Measurements from ENCODE around the gene ZNF346. TPM values are rescaled to one million over a fixed set of nuclear protein-coding genes. Genes with fewer than 3 reads are reported as not detected.

The ZNF346 gene
- total and polyA plus RNA-seq, 3 donors from 2014 or later, result 19.2 to 31.7 (median 31.1) TPM

DNA sequence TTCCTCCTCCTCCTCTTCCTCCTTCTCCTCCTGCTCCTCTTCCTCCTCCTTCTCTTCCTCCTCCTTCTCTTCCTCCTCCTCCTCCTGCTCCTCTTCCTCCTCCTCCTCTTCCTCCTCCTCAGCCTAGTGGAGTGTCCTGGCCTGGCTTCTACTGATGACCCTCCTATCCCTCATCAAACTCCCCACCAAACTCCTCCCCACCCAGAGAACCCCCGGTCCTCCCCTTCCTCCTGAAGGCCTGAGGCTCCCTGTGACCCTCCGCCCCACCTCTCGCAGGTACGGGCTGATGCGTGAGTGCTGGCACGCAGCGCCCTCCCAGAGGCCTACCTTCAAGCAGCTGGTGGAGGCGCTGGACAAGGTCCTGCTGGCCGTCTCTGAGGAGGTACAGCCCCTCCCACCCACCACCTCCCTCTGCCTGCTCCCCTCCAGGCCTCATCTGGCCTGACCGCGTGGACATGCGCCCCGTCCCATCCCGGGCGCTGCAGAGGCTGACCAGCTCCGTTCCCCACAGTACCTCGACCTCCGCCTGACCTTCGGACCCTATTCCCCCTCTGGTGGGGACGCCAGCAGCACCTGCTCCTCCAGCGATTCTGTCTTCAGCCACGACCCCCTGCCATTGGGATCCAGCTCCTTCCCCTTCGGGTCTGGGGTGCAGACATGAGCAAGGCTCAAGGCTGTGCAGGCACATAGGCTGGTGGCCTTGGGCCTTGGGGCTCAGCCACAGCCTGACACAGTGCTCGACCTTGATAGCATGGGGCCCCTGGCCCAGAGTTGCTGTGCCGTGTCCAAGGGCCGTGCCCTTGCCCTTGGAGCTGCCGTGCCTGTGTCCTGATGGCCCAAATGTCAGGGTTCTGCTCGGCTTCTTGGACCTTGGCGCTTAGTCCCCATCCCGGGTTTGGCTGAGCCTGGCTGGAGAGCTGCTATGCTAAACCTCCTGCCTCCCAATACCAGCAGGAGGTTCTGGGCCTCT is 74.8 kb downstream of the ZNF346 start:
- Histone ChIP-seq H3K4me1 (peaks cover 15% of the 10 kb centered on the region), H3K27ac (no peak overlapping the region), H3K36me3 (ENCODE audit: low read depth, missing control alignments) (no peaks in the 10 kb centered on the region), H3K9me3 (no peaks in the 10 kb centered on the region), H3K4me3 (no peak overlapping the region), H3K27me3 (no peaks in the 10 kb centered on the region)
- intact Hi-C loops (cut with DNase I; ENCODE audit: low total_unique reads), result no loop called here
- WGBS, 2 donors, result 87 to 93% methylated on average over 17 to 30 of the region's 30 CpGs
- DNase-seq, result no peak
- TF ChIP-seq, protein P1, sequence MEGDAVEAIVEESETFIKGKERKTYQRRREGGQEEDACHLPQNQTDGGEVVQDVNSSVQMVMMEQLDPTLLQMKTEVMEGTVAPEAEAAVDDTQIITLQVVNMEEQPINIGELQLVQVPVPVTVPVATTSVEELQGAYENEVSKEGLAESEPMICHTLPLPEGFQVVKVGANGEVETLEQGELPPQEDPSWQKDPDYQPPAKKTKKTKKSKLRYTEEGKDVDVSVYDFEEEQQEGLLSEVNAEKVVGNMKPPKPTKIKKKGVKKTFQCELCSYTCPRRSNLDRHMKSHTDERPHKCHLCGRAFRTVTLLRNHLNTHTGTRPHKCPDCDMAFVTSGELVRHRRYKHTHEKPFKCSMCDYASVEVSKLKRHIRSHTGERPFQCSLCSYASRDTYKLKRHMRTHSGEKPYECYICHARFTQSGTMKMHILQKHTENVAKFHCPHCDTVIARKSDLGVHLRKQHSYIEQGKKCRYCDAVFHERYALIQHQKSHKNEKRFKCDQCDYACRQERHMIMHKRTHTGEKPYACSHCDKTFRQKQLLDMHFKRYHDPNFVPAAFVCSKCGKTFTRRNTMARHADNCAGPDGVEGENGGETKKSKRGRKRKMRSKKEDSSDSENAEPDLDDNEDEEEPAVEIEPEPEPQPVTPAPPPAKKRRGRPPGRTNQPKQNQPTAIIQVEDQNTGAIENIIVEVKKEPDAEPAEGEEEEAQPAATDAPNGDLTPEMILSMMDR (IDR thresholded peaks at IDR 0.05), result no peak
- no peak for TF ChIP-seq POLR2A (IDR thresholded peaks at IDR 0.05)

- no peak for DNase-seq
- no peak for TF ChIP-seq POLR2A (IDR thresholded peaks at IDR 0.05)
- TF ChIP-seq, protein P1 (IDR thresholded peaks at IDR 0.05), result no peak
- H3K36me3 ChIP-seq (ENCODE audit: low read depth, missing control alignments), result no peaks in the 10 kb centered on the region
- H3K4me3 ChIP-seq, result no peak overlapping the region
- H3K27me3 ChIP-seq, result no peaks in the 10 kb centered on the region
- intact Hi-C loops (cut with DNase I; ENCODE audit: low total_unique reads), result no loop called here
- peaks cover 15% of the 10 kb centered on the region for H3K4me1 ChIP-seq
- no peaks in the 10 kb centered on the region for H3K9me3 ChIP-seq
- no peak overlapping the region for H3K27ac ChIP-seq
- WGBS, 2 donors, result 82 to 100% methylated on average over 1 to 6 of the region's 6 CpGs
Measured at GRCh38 chr5:177098120-177098469, 75.6 kb downstream of the ZNF346 start.

DNA sequence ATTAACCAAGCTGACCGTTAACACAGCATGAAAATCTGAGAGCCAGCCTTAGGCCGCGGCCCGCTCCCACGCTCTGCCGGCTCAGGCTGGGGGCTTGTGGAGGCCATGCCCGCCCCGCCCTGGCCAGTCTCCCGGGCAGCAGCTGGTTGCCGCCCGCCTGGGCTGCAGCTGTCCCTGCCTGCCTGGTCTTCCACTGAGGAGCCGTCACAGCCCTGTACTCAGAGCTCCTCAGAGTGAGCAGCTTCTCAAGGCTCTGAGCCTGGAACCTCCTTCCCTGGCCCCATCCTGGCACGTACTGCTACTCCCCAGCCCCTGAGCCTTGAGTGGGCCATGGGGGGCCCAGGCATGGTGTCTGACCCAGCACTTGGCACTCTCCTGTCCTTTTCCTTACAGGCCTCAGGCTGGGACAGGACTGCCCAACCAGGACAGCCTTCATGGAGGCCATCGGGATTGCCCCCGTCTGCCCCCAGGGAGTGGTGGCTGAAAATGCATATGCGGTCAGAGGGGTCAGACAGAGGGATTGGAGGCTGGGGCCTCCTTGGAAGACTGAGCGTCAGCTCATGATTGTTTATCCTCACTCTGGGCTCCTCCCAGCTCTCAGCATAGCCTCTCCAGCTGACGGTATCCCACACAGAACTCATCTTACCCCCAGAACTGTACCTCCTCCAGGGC is 76.1 kb downstream of the ZNF346 start:
- Histone ChIP-seq H3K9me3 (no peaks in the 10 kb centered on the region), H3K4me3 (no peak overlapping the region), H3K27ac (no peak overlapping the region), H3K4me1 (peaks cover 15% of the 10 kb centered on the region), H3K36me3 (ENCODE audit: low read depth, missing control alignments) (no peaks in the 10 kb centered on the region), H3K27me3 (no peaks in the 10 kb centered on the region)
- intact Hi-C loops (cut with DNase I; ENCODE audit: low total_unique reads), result no loop called here
- no peak for DNase-seq
- WGBS, 2 donors, result 72 to 81% methylated on average over 5 to 16 of the region's 18 CpGs
- TF ChIP-seq, protein P1 (IDR thresholded peaks at IDR 0.05), result no peak
- no peak for TF ChIP-seq POLR2A (IDR thresholded peaks at IDR 0.05)

- WGBS, 2 donors, result 85 to 88% methylated on average over 13 of the region's 13 CpGs
- Histone ChIP-seq H3K27ac (no peak overlapping the region), H3K4me3 (no peak overlapping the region), H3K36me3 (ENCODE audit: low read depth, missing control alignments) (no peaks in the 10 kb centered on the region), H3K27me3 (no peaks in the 10 kb centered on the region), H3K9me3 (no peaks in the 10 kb centered on the region), H3K4me1 (peaks cover 9% of the 10 kb centered on the region)
- intact Hi-C loops (cut with DNase I; ENCODE audit: low total_unique reads), result no loop called here
- no peak for TF ChIP-seq POLR2A (IDR thresholded peaks at IDR 0.05)
- TF ChIP-seq, protein P1 (IDR thresholded peaks at IDR 0.05), result no peak
- no peak for DNase-seq
Measured at GRCh38 chr5:177099422-177100093, 77.1 kb downstream of the ZNF346 start.

Measured in testis (tissue), 3 donors.